IPS DF 6.9 (cell line): ENCODE results near the gene CATSPER2.
"Not testable (repeated sequence)": the region's sequence is repeated elsewhere in the genome, so short reads cannot be mapped to it uniquely, and the experiment has no call there.

Source experiments
- DNase-seq: peaks from one replicate; pipeline ENCODE4 v3.0.0-alpha.2; 2013; ENCODE audit warnings: low read depth, low spot score
- H3K27ac ChIP-seq: one replicate; pipeline ENCODE4 v1.5.1; 2013; ENCODE audit warnings: low read length, control low read depth
- H3K27me3 ChIP-seq: 2 replicates; pipeline ENCODE4 v1.6.1; 2013; ENCODE audit warnings: mild to moderate bottlenecking, low read length; ENCODE audit not compliant: control insufficient read depth, insufficient read depth
- H3K36me3 ChIP-seq: 2 replicates; pipeline ENCODE4 v1.6.1; 2013; ENCODE audit warnings: low read length; ENCODE audit not compliant: control insufficient read depth, insufficient read depth
- H3K4me1 ChIP-seq: 2 replicates; pipeline ENCODE4 v1.6.1; 2013; ENCODE audit warnings: low read length; ENCODE audit not compliant: control insufficient read depth, insufficient read depth
- H3K4me3 ChIP-seq: 2 replicates; pipeline ENCODE4 v1.5.1; 2013; ENCODE audit warnings: mild to moderate bottlenecking, low read length
- H3K9me3 ChIP-seq: 2 replicates; pipeline ENCODE4 v1.6.1; 2013; ENCODE audit warnings: low read length, inconsistent platforms; ENCODE audit not compliant: control insufficient read depth, insufficient read depth
- WGBS: extraction: QIAGEN DNeasy Blood & Tissue Kit; methylation state at CpG from one replicate; pipeline ENCODE4 v1.1.7; 2013; ENCODE audit warnings: mixed read lengths, missing lambda C conversion rate; ENCODE audit not compliant: insufficient read length, insufficient coverage; 5-methylcytosine and 5-hydroxymethylcytosine counted together

The CATSPER2 gene

GRCh38 chr15:43592841-43593240, 55.8 kb downstream of the CATSPER2 start:
- not testable (repeated sequence) for H3K27ac ChIP-seq, H3K36me3 ChIP-seq, H3K4me3 ChIP-seq, H3K9me3 ChIP-seq, H3K4me1 ChIP-seq, DNase-seq, H3K27me3 ChIP-seq
- no CpG with 5 or more reads among the region's 8 CpGs for WGBS

DNA sequence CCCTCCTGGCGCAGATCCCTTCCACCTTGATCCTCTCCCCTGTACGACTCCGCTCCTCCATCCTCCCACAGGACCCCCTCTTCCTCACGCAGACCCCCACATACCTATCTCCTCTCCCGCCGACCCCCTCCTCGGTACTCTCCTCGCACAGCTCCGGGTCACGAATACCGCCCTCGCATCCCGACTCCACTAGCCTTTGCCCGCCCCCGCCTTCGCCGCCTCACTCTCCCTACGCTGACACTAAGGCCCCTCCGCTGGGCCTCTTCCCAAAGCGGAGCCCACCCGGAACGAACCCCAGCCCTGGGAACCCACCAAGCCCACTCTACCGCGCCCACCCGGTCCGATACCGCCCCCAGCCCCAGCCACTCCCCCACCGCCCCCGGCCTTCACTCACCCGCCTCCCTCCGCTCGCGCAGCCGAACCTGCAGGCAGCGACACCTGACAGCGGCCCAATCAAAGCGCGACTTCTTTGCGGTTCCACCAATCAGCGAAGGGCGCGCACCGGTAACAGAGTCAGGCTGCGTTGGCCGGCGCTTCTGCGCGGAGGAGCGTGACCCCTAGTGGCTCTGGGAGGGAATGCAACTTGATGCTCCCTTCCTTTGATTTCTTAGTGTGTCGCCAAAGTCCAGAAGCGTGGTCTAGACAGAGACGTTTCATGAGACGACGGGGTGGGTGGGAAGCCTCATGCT, 58.7 kb downstream of the CATSPER2 start, which contains the start of gene PPIP5K1:
Gene PPIP5K1, minus strand, starts transcription at position 431 of the 689 bp plus-strand sequence. CDS start 5,704 bp downstream, outside the sequence.
- not testable (repeated sequence) for H3K4me1 ChIP-seq, H3K27ac ChIP-seq, H3K4me3 ChIP-seq, H3K27me3 ChIP-seq, DNase-seq, H3K9me3 ChIP-seq, H3K36me3 ChIP-seq
- WGBS, result no CpG with 5 or more reads among the region's 54 CpGs
